IMR-90 (cell line): Measurements from ENCODE around the gene AGAP1. TPM values are rescaled to one million over a fixed set of nuclear protein-coding genes. Genes with fewer than 3 reads are reported as not detected.

ENCODE experiments used
- ATAC-seq: fragments of 200-7000 bp; cut with Tn5 transposase; 2 replicates; pipeline ENCODE4 v1.9.1; 2020; ENCODE audit warnings: low read depth, mild to moderate bottlenecking, moderate library complexity
- BruUV-seq: library from RNA; stranded (reverse); fragments of 400-500 nt; replicated peaks from 2 replicates; lab custom pipeline; 2021; lab: Mats Ljungman, UMichigan
- CTCF ChIA-PET: fragments of 300-600 bp; formaldehyde crosslinking; extraction: SDS; loops from one replicate; lab custom pipeline; 2021; ENCODE audit warnings: antibody characterized with exemption; lab: Yijun Ruan, JAX
- POLR2A ChIA-PET: fragments of 300-600 bp; sonication (Branson Sonifier 250); formaldehyde crosslinking; loops from one replicate; lab custom pipeline; 2022; ENCODE audit warnings: antibody characterized with exemption; ENCODE audit not compliant: unreplicated experiment; lab: Charles Lee
- DNase-seq: peaks from one replicate; pipeline ENCODE4 v3.0.0; 2013
- H2AFZ ChIP-seq: replicated peaks from 2 replicates; pipeline ENCODE3; 2013; ENCODE audit warnings: low read length, mild to moderate bottlenecking; ENCODE audit not compliant: poor library complexity
- H2AK5ac ChIP-seq: 2 replicates; pipeline ENCODE4 v1.6.1; 2013; ENCODE audit warnings: low read depth, low read length, inconsistent platforms
- H2AK9ac ChIP-seq: replicated peaks from 2 replicates; pipeline ENCODE3; 2013; ENCODE audit warnings: mild to moderate bottlenecking, low read depth, low read length, moderate library complexity; ENCODE audit not compliant: poor library complexity
- H2BK120ac ChIP-seq: 2 replicates; pipeline ENCODE4 v1.6.1; 2013; ENCODE audit warnings: low read depth, low read length, inconsistent platforms
- H2BK15ac ChIP-seq: 3 replicates; pipeline ENCODE4 v1.6.1; 2013; ENCODE audit warnings: low read depth, low read length, inconsistent platforms
- H2BK20ac ChIP-seq: 2 replicates; pipeline ENCODE4 v1.6.1; 2013; ENCODE audit warnings: low read depth, mild to moderate bottlenecking, inconsistent platforms, low read length, moderate library complexity
- H2BK5ac ChIP-seq: 2 replicates; pipeline ENCODE4 v1.6.1; 2013; ENCODE audit warnings: mild to moderate bottlenecking, low read depth, low read length, inconsistent platforms; ENCODE audit not compliant: poor library complexity, severe bottlenecking
- H3K14ac ChIP-seq: replicated peaks from 2 replicates; pipeline ENCODE4 v1.6.1; 2013; ENCODE audit warnings: low read depth, low read length, inconsistent platforms
- H3K18ac ChIP-seq: 2 replicates; pipeline ENCODE4 v1.6.1; 2013; ENCODE audit warnings: low read depth, low read length, control low read depth
- H3K23ac ChIP-seq: 2 replicates; pipeline ENCODE4 v1.6.1; 2013; ENCODE audit warnings: low read depth, low read length, inconsistent platforms
- H3K27ac ChIP-seq: 2 replicates; pipeline ENCODE4 v1.5.1; 2013; ENCODE audit warnings: mild to moderate bottlenecking, control low read depth, low read length; ENCODE audit not compliant: insufficient read depth
- H3K27me3 ChIP-seq: 2 replicates; pipeline ENCODE4 v1.6.1; 2013; ENCODE audit warnings: low read length; ENCODE audit not compliant: control insufficient read depth, insufficient read depth
- H3K36me3 ChIP-seq: 2 replicates; pipeline ENCODE4 v1.6.1; 2013; ENCODE audit warnings: low read length, mixed read lengths; ENCODE audit not compliant: control insufficient read depth, insufficient read depth
- H3K4ac ChIP-seq: 2 replicates; pipeline ENCODE4 v1.6.1; 2013; ENCODE audit warnings: low read depth, low read length, inconsistent platforms
- H3K4me1 ChIP-seq: 2 replicates; pipeline ENCODE4 v1.6.1; 2013; ENCODE audit warnings: low read length, mixed read lengths; ENCODE audit not compliant: control insufficient read depth, insufficient read depth
- H3K4me2 ChIP-seq: 2 replicates; pipeline ENCODE4 v1.6.1; 2013; ENCODE audit warnings: low read depth, mild to moderate bottlenecking, control low read depth, low read length, moderate library complexity
- H3K4me3 ChIP-seq: 2 replicates; pipeline ENCODE4 v1.5.1; 2013; ENCODE audit warnings: low read depth, mild to moderate bottlenecking, control low read depth, low read length, moderate library complexity; ENCODE audit not compliant: insufficient read depth
- H3K56ac ChIP-seq: 2 replicates; pipeline ENCODE4 v1.6.1; 2013; ENCODE audit warnings: low read length, inconsistent platforms; ENCODE audit not compliant: insufficient read depth; ENCODE audit errors: extremely low read depth
- H3K79me1 ChIP-seq, 2 experiments: 2 replicates each; pipeline ENCODE4 v1.6.1; 2013; ENCODE audit warnings: low read length in 2 of 2, inconsistent platforms in 1 of 2, low read depth in 1 of 2
- H3K9ac ChIP-seq: 2 replicates; pipeline ENCODE4 v1.6.1; 2013; ENCODE audit warnings: low read depth, low read length, control low read depth
- H3K9me1 ChIP-seq: 2 replicates; pipeline ENCODE4 v1.6.1; 2013; ENCODE audit warnings: low read length, inconsistent platforms; ENCODE audit not compliant: insufficient read depth
- H3K9me3 ChIP-seq: 2 replicates; pipeline ENCODE4 v1.6.1; 2013; ENCODE audit warnings: low read length; ENCODE audit not compliant: control insufficient read depth, insufficient read depth
- H4K20me1 ChIP-seq: 2 replicates; pipeline ENCODE4 v1.6.1; 2013; ENCODE audit warnings: low read length, inconsistent platforms; ENCODE audit not compliant: insufficient read depth
- H4K5ac ChIP-seq: 2 replicates; pipeline ENCODE4 v1.6.1; 2013; ENCODE audit warnings: mild to moderate bottlenecking, low read depth, low read length, control low read depth
- H4K8ac ChIP-seq, 2 experiments: 2 replicates each; pipeline ENCODE4 v1.6.1; 2013; ENCODE audit warnings: low read depth in 2 of 2, low read length in 2 of 2, control low read depth in 1 of 2, inconsistent platforms in 1 of 2
- H4K91ac ChIP-seq: 2 replicates; pipeline ENCODE4 v1.6.1; 2013; ENCODE audit warnings: low read depth, low read length, inconsistent platforms; ENCODE audit not compliant: insufficient read depth
- BHLHE40 ChIP-seq: fragments of 150-350 bp; IDR thresholded peaks from 2 replicates; pipeline ENCODE4 v1.6.1; 2016; ENCODE audit warnings: mild to moderate bottlenecking, low read depth, low read length
- CEBPB ChIP-seq: IDR thresholded peaks from 2 replicates; pipeline ENCODE4 v1.6.1; 2012; ENCODE audit warnings: low read depth, low read length, improper control_type of control experiment
- CHD1 ChIP-seq: IDR thresholded peaks from 2 replicates; pipeline ENCODE4 v1.6.1; 2012; ENCODE audit warnings: low read depth, low read length, improper control_type of control experiment
- FOS ChIP-seq: fragments of 150-350 bp; IDR thresholded peaks from 2 replicates; pipeline ENCODE4 v1.6.1; 2016; ENCODE audit warnings: low read depth, low read length
- MAFK ChIP-seq: IDR thresholded peaks from 2 replicates; pipeline ENCODE4 v1.6.1; 2012; ENCODE audit warnings: low read depth, low read length, improper control_type of control experiment
- MAZ ChIP-seq: IDR thresholded peaks from 2 replicates; pipeline ENCODE4 v1.6.1; 2012; ENCODE audit warnings: low read depth, mild to moderate bottlenecking, low read length, improper control_type of control experiment, moderate library complexity, borderline replicate concordance
- MXI1 ChIP-seq: IDR thresholded peaks from 2 replicates; pipeline ENCODE4 v1.6.1; 2012; ENCODE audit warnings: low read depth, mild to moderate bottlenecking, low read length, moderate library complexity, borderline replicate concordance
- NFE2L2 ChIP-seq: fragments of 150-350 bp; IDR thresholded peaks from 2 replicates; pipeline ENCODE4 v1.6.1; 2016; ENCODE audit warnings: low read depth, mild to moderate bottlenecking, low read length
- POLR2A ChIP-seq: IDR thresholded peaks from 2 replicates; pipeline ENCODE4 v1.6.1; 2012; ENCODE audit warnings: mild to moderate bottlenecking, low read depth, low read length
- RAD21 ChIP-seq: IDR thresholded peaks from 2 replicates; pipeline ENCODE4 v1.6.1; 2012; ENCODE audit warnings: low read length, improper control_type of control experiment
- RCOR1 ChIP-seq: IDR thresholded peaks from 2 replicates; pipeline ENCODE4 v1.6.1; 2012; ENCODE audit warnings: mild to moderate bottlenecking, low read length, improper control_type of control experiment; ENCODE audit not compliant: insufficient replicate concordance
- RFX5 ChIP-seq: IDR thresholded peaks from 2 replicates; pipeline ENCODE4 v1.8.0; 2012; ENCODE audit warnings: low read depth, mild to moderate bottlenecking, low read length, moderate library complexity
- SMC3 ChIP-seq: fragments of 150-350 bp; IDR thresholded peaks from 2 replicates; pipeline ENCODE4 v1.6.1; 2016; ENCODE audit warnings: low read depth, mild to moderate bottlenecking, antibody characterized with exemption, low read length, moderate library complexity
- WGBS, 2 experiments: methylation state at CpG; one replicate each; pipeline versions ENCODE4 v1.1.5 to v1.1.7; 2013; ENCODE audit warnings: missing lambda C conversion rate in 2 of 2; ENCODE audit not compliant: insufficient read length in 1 of 2; ENCODE audit errors: extremely low coverage in 2 of 2; 5-methylcytosine and 5-hydroxymethylcytosine counted together
- dilution Hi-C: fragments of 300-500 bp; cut with HindIII; formaldehyde crosslinking; loops from one replicate; pipeline ENCODE4 v1.14.3; 2018; ENCODE audit warnings: low sequenced_read_pairs; ENCODE audit not compliant: unreplicated experiment
- in situ Hi-C: fragments of 300-500 bp; cut with MboI; formaldehyde crosslinking; loops from 3 replicates; pipeline ENCODE4 v1.14.3; 2019; ENCODE audit warnings: low sequenced_read_pairs, inconsistent platforms, mixed read lengths
- intact Hi-C: fragments of 100-400 bp; cut with micrococcal nuclease; formaldehyde crosslinking; loops from 2 replicates; pipeline ENCODE4 v1.10.0; 2022
- polyA plus RNA-seq, 3 experiments: library from polyadenylated mRNA; depleted of rRNA; stranded (reverse); fragments of >200 nt; gene quantifications; 2 replicates each; pipeline ENCODE4 v1.2.3, GENCODE V29; 2012; ENCODE audit warnings: low replicate concordance in 1 of 3
- total RNA-seq: library from RNA; depleted of rRNA; stranded (reverse); fragments of >200 nt; gene quantifications from 2 replicates; pipeline ENCODE4 v1.2.3, GENCODE V29; 2012
- TF ChIP-seq, protein P1 (sequence below): fragments of 150-350 bp; IDR thresholded peaks from 2 replicates; pipeline ENCODE4 v1.6.1; 2016; ENCODE audit warnings: low read depth, mild to moderate bottlenecking, low read length, moderate library complexity, borderline replicate concordance
- TF ChIP-seq, protein P2 (sequence below): fragments of 150-350 bp; IDR thresholded peaks from 2 replicates; pipeline ENCODE4 v1.6.1; 2017; ENCODE audit warnings: mild to moderate bottlenecking, antibody characterized with exemption, low read length, low read depth
- TF ChIP-seq, protein P3 (sequence below): conservative IDR thresholded peaks from 2 replicates; pipeline ENCODE4 v1.5.1; 2012; ENCODE audit warnings: mild to moderate bottlenecking, low read depth, low read length, improper control_type of control experiment

AGAP1 gene
- total and polyA plus RNA-seq, 2 of the 4 experiments (the other 2 are of a cell fraction): 15.1 to 16.4 TPM

- no peak overlapping the region for H3K23ac ChIP-seq
- no peak overlapping the region for H4K8ac ChIP-seq
- H3K36me3 ChIP-seq: no peaks in the 10 kb centered on the region
- in situ Hi-C loops: no loop called here
- H3K9me3 ChIP-seq: no peaks in the 10 kb centered on the region
- H3K27me3 ChIP-seq: no peaks in the 10 kb centered on the region
- no peak overlapping the region for H2BK20ac ChIP-seq
- intact Hi-C loops: no loop called here
- no peaks in the 10 kb centered on the region for H3K79me1 ChIP-seq
- H4K5ac ChIP-seq: no peak overlapping the region
- H3K9me1 ChIP-seq: peaks cover 2% of the 10 kb centered on the region; the same call in 1 of the 2 replicates
- no peak overlapping the region for H2AFZ ChIP-seq
- H2BK15ac ChIP-seq: no peak overlapping the region
- no peak overlapping the region for H3K4me3 ChIP-seq
- WGBS, 2 experiments: 59% methylated on average over 6 of the region's 7 CpGs; no CpG with 5 or more reads in 1 of the 2 experiments
- ATAC-seq: no peak
- H3K4me1 ChIP-seq: no peaks in the 10 kb centered on the region; the same call in 1 of the 2 replicates
- no peak overlapping the region for H3K9ac ChIP-seq
- ChIA-PET POLR2A (no interaction called here), CTCF (no interaction called here)
- H3K4ac ChIP-seq: no peak overlapping the region
- no TSS peak for BruUV-seq
- no peak overlapping the region for H3K14ac ChIP-seq
- H2AK9ac ChIP-seq: no peak overlapping the region
- no peak overlapping the region for H2BK120ac ChIP-seq
- H4K20me1 ChIP-seq: no peaks in the 10 kb centered on the region
- H2AK5ac ChIP-seq: no peak overlapping the region
- H3K4me2 ChIP-seq: no peak overlapping the region
- dilution Hi-C loops: no loop called here
- H3K27ac ChIP-seq: no peak overlapping the region
- no peak overlapping the region for H3K18ac ChIP-seq
- H3K56ac ChIP-seq: no peak overlapping the region
- DNase-seq: no peak
- TF ChIP-seq, protein P1, sequence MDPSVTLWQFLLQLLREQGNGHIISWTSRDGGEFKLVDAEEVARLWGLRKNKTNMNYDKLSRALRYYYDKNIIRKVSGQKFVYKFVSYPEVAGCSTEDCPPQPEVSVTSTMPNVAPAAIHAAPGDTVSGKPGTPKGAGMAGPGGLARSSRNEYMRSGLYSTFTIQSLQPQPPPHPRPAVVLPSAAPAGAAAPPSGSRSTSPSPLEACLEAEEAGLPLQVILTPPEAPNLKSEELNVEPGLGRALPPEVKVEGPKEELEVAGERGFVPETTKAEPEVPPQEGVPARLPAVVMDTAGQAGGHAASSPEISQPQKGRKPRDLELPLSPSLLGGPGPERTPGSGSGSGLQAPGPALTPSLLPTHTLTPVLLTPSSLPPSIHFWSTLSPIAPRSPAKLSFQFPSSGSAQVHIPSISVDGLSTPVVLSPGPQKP: no peak
- no peak for TF ChIP-seq CEBPB
- TF ChIP-seq, protein P2, sequence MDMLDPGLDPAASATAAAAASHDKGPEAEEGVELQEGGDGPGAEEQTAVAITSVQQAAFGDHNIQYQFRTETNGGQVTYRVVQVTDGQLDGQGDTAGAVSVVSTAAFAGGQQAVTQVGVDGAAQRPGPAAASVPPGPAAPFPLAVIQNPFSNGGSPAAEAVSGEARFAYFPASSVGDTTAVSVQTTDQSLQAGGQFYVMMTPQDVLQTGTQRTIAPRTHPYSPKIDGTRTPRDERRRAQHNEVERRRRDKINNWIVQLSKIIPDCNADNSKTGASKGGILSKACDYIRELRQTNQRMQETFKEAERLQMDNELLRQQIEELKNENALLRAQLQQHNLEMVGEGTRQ: no peak
- TF ChIP-seq RCOR1: no peak
- no peak for TF ChIP-seq CHD1
- TF ChIP-seq RAD21: no peak
- no peak for TF ChIP-seq FOS
- no peak for TF ChIP-seq MAFK
- no peak for TF ChIP-seq SMC3
- TF ChIP-seq, protein P3, sequence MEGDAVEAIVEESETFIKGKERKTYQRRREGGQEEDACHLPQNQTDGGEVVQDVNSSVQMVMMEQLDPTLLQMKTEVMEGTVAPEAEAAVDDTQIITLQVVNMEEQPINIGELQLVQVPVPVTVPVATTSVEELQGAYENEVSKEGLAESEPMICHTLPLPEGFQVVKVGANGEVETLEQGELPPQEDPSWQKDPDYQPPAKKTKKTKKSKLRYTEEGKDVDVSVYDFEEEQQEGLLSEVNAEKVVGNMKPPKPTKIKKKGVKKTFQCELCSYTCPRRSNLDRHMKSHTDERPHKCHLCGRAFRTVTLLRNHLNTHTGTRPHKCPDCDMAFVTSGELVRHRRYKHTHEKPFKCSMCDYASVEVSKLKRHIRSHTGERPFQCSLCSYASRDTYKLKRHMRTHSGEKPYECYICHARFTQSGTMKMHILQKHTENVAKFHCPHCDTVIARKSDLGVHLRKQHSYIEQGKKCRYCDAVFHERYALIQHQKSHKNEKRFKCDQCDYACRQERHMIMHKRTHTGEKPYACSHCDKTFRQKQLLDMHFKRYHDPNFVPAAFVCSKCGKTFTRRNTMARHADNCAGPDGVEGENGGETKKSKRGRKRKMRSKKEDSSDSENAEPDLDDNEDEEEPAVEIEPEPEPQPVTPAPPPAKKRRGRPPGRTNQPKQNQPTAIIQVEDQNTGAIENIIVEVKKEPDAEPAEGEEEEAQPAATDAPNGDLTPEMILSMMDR: no peak
- no peak for TF ChIP-seq RFX5
- no peak for TF ChIP-seq MXI1
- no peak for TF ChIP-seq NFE2L2
- TF ChIP-seq MAZ: no peak
- no peak for TF ChIP-seq BHLHE40
- no peak for TF ChIP-seq POLR2A
- no peak overlapping the region for H4K91ac ChIP-seq
- no peak overlapping the region for H2BK5ac ChIP-seq
Measured at GRCh38 chr2:236085647-236086046, 591.8 kb downstream of the AGAP1 start.
